Lower lobe of right lung (tissue), 2 donors: Measurements from ENCODE around the gene RAD1. TPM values are rescaled to one million over a fixed set of nuclear protein-coding genes. Genes with fewer than 3 reads are reported as not detected.
A peak's percentile ranks its signal among the peaks of the same experiment; 100 is the strongest.

ENCODE experiments used
- ATAC-seq, 2 donors: fragments of 200-7000 bp; cut with Tn5 transposase; one replicate each; pipeline ENCODE4 v1.9.1; 2020 to 2022; ENCODE audit warnings: mild to moderate bottlenecking in 2 of 2, moderate library complexity in 2 of 2
- DNase-seq: peaks from one replicate; pipeline ENCODE4 v3.0.0-alpha.2; 2020
- H3K27ac ChIP-seq: fragments of 200-600 bp; one replicate; pipeline ENCODE4 v1.8.0; 2022
- H3K27me3 ChIP-seq: fragments of 200-600 bp; one replicate; pipeline ENCODE4 v1.8.0; 2022; ENCODE audit warnings: low read depth
- H3K36me3 ChIP-seq: fragments of 200-600 bp; one replicate; pipeline ENCODE4 v1.8.0; 2022; ENCODE audit warnings: mild to moderate bottlenecking
- H3K4me1 ChIP-seq: fragments of 200-600 bp; one replicate; pipeline ENCODE4 v1.8.0; 2022
- H3K4me3 ChIP-seq: fragments of 200-600 bp; one replicate; pipeline ENCODE4 v1.8.0; 2022; ENCODE audit warnings: mild to moderate bottlenecking
- H3K9me3 ChIP-seq: fragments of 200-600 bp; one replicate; pipeline ENCODE4 v1.8.0; 2022
- CTCF ChIP-seq: fragments of 200-600 bp; IDR thresholded peaks from one replicate; pipeline ENCODE4 v1.8.0; 2022; ENCODE audit warnings: antibody characterized with exemption, mild to moderate bottlenecking
- intact Hi-C: fragments of 100-400 bp; cut with DNase I; formaldehyde crosslinking; loops from one replicate; pipeline ENCODE4 v1.11.0; 2022
- total RNA-seq: library from RNA; stranded (reverse); fragmentation: NEBNext Ultra II Directional; extraction: Animal tissue kit (Norgen Biotek cat#: 25700); gene quantifications from one replicate; pipeline ENCODE4 v1.2.1, GENCODE V29; 2021
- donor health status: DM: no; HTN: yes; CAD: no; lungs with severe emphysema.

RAD1 gene
- total RNA-seq, 1 donor from 2014 or later, result 25.6 TPM

GRCh38 chr5:34915856-34916192, 520 bp upstream of the RAD1 start:
- Histone ChIP-seq H3K27ac (peak overlapping the region; percentile 92), H3K4me1 (peaks cover 27% of the 10 kb centered on the region)
- no peak for TF ChIP-seq CTCF

DNA sequence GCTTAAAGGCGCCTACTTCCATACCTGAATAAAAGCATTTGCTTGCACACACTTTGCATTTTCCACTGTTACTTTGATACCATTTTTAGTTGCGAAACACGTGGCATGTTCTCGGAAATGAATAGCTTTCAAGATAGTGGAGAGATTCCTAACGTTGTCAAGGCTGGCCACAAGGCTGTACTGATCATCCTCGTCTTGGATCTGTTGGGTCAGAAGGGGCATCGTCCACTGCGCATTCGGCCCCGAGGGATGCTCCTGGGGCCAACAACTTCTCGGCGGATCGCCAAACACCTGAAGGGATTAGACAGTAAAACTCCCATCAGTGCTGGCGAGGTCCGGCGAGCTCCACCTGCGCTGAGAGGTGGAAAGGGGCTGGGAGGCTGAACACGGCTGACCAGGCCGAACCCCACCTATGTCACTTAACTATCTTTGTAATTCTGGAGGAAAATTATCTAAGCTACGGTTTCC, 599 bp downstream of the RAD1 start:
- Histone ChIP-seq H3K4me1 (peaks cover 27% of the 10 kb centered on the region), H3K36me3 (peaks cover 50% of the 10 kb centered on the region), H3K4me3 (peak overlapping the region; percentile 99), H3K27ac (peak overlapping the region; percentile 92), H3K27me3 (no peaks in the 10 kb centered on the region), H3K9me3 (no peaks in the 10 kb centered on the region)
- DNase-seq (peak; percentile 52), ATAC-seq (peak; percentile 15 to 21)
- intact Hi-C loops, result no loop called here
- no peak for TF ChIP-seq CTCF

More at GRCh38 chr5:34915856-34916192, 520 bp upstream of the RAD1 start:
- Histone ChIP-seq H3K36me3 (peaks cover 51% of the 10 kb centered on the region), H3K27me3 (no peaks in the 10 kb centered on the region), H3K4me3 (peak overlapping the region; percentile 99), H3K9me3 (no peaks in the 10 kb centered on the region)
- ATAC-seq (peak in 1 of 2 donors; percentile 20), DNase-seq (no peak)
- intact Hi-C loops, result no loop called here

DNA sequence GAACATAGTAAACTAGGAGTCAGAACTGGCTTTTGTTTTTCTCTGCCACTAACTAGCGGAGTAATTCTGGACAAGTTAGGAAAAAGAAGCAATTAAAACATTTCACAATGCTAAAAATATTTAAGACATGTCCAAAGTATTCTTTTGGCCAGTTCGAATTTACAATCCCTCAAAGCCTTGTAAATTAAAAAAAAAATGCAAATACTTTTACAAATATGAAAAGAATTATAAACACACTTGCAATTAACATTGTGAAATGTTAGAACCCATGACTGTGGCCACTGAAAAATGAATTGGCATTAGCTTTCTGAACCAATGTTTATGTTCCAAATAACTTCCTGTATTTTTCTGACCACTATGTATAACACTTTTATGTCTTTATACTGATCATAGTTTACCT, 2.2 kb downstream of the RAD1 start:
- no peak for DNase-seq
- peaks cover 49% of the 10 kb centered on the region for H3K36me3 ChIP-seq

DNA sequence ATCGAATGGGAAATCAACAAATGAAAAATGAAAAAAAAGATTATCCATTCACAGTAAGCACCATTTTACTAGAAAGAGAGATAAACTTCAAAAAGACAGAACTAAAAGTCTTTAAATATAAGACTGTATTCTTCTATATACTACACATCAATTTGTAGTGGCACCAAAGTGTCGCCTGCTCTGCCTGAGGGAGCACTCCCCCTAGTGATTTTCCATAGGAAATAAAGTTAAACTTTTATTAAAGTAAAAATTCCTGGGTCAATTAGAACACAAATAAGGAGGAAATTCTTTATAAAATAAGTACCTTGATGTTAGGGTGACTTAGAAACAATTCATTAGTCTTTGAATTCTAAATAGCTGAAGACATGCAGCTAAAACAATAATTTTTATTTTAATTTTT, 9.7 kb downstream of the RAD1 start:
- no peak overlapping the region for H3K27ac ChIP-seq
- no peaks in the 10 kb centered on the region for H3K4me1 ChIP-seq
- intact Hi-C loops, result no loop called here
- H3K4me3 ChIP-seq, result no peak overlapping the region
- H3K36me3 ChIP-seq, result peaks cover 44% of the 10 kb centered on the region
- ATAC-seq (no peak), DNase-seq (no peak)
- H3K9me3 ChIP-seq, result no peaks in the 10 kb centered on the region
- H3K27me3 ChIP-seq, result no peaks in the 10 kb centered on the region
- TF ChIP-seq CTCF, result peak; percentile 28

More for the DNA sequence above, 2.2 kb downstream of the RAD1 start:
- peaks cover 27% of the 10 kb centered on the region for H3K4me1 ChIP-seq
- TF ChIP-seq CTCF, result no peak
- no peaks in the 10 kb centered on the region for H3K27me3 ChIP-seq
- H3K9me3 ChIP-seq, result no peaks in the 10 kb centered on the region
- H3K4me3 ChIP-seq, result no peak overlapping the region
- no peak for ATAC-seq
- intact Hi-C loops, result no loop called here
- H3K27ac ChIP-seq, result no peak overlapping the region

GRCh38 chr5:34903260-34903659, 12.0 kb downstream of the RAD1 start:
- no peaks in the 10 kb centered on the region for H3K9me3 ChIP-seq
- H3K4me3 ChIP-seq, result no peak overlapping the region
- intact Hi-C loops, result no loop called here
- no peak for TF ChIP-seq CTCF
- ATAC-seq, result no peak
- H3K4me1 ChIP-seq, result no peaks in the 10 kb centered on the region
- DNase-seq, result no peak
- H3K27ac ChIP-seq, result no peak overlapping the region
- H3K36me3 ChIP-seq, result peaks cover 23% of the 10 kb centered on the region
- no peaks in the 10 kb centered on the region for H3K27me3 ChIP-seq

- ATAC-seq, result no peak
Measured at GRCh38 chr5:34900652-34901051, 14.7 kb downstream of the RAD1 start.

More at GRCh38 chr5:34900652-34901051, 14.7 kb downstream of the RAD1 start:
- Histone ChIP-seq H3K27ac (no peak overlapping the region), H3K9me3 (no peaks in the 10 kb centered on the region), H3K36me3 (peaks cover 3% of the 10 kb centered on the region), H3K27me3 (no peaks in the 10 kb centered on the region), H3K4me1 (no peaks in the 10 kb centered on the region), H3K4me3 (no peak overlapping the region)
- DNase-seq, result no peak
- intact Hi-C loops, result no loop called here
- no peak for TF ChIP-seq CTCF
